ENCODE data around the gene LBX2. TPM values are rescaled to one million over a fixed set of nuclear protein-coding genes. Genes with fewer than 3 reads are reported as not detected.

Gene LBX2
- total RNA-seq, 1 experiment from 2014 or later: 9.6 TPM

GRCh38 chr2:74524955-74525716 lies 25.7 kb upstream of the LBX2 start:
- POLR2A ChIA-PET: no interaction called here
- intact Hi-C loops (cut with micrococcal nuclease; ENCODE audit: unreplicated experiment): no loop called here
- BruUV-seq (replicated peaks): no TSS peak

GRCh38 chr2:74524005-74524404 lies 24.6 kb upstream of the LBX2 start:
- DNase-seq (ENCODE audit: low read depth, low spot score) (no peak), ATAC-seq (no peak)
- Histone ChIP-seq H3K27me3 (ENCODE audit: control insufficient read depth, insufficient read depth, low read length) (no peaks in the 10 kb centered on the region), H3K9me3 (ENCODE audit: control insufficient read depth, insufficient read depth, low read depth, low read length) (no peaks in the 10 kb centered on the region), H3K4me3 (ENCODE audit: low read depth in 2 of 2, low read length in 2 of 2) (no peak overlapping the region), H3K4me1 (ENCODE audit: control insufficient read depth, insufficient read depth, low read length) (peaks cover 6% of the 10 kb centered on the region), H3K27ac (ENCODE audit: low read length) (no peak overlapping the region), H3K36me3 (ENCODE audit: control insufficient read depth, insufficient read depth, low read length) (no peaks in the 10 kb centered on the region; the same call in none of the 2 replicates)
- CTCF ChIA-PET: no interaction called here
- intact Hi-C loops (cut with micrococcal nuclease; ENCODE audit: unreplicated experiment): no loop called here
- TF ChIP-seq TCF7L2 (IDR thresholded peaks at IDR 0.05; ENCODE audit: low read depth, low read length) (no peak), SIN3A (IDR thresholded peaks at IDR 0.05; ENCODE audit: borderline replicate concordance, insufficient read depth, low read depth, low read length) (no peak), REST (IDR thresholded peaks at IDR 0.05; ENCODE audit: insufficient read depth in 1 of 2, low read depth in 2 of 2, low read length in 1 of 2) (no peak), POLR2AphosphoS5 (IDR thresholded peaks at IDR 0.05; ENCODE audit: low read depth, low read length) (no peak), CTCF (IDR thresholded peaks at IDR 0.05) (no peak)
- BruUV-seq (replicated peaks): no TSS peak
- in situ Hi-C loops (cut with HindIII; ENCODE audit: low pct_unique_long_range_greater_than_20kb, low sequenced_read_pairs): no loop called here
- POLR2A ChIA-PET: no interaction called here

More at GRCh38 chr2:74524955-74525716, 25.7 kb upstream of the LBX2 start:
- H3K36me3 ChIP-seq (ENCODE audit: control insufficient read depth, insufficient read depth, low read length): peaks cover 3% of the 10 kb centered on the region
- H3K4me1 ChIP-seq (ENCODE audit: control insufficient read depth, insufficient read depth, low read length): peaks cover 6% of the 10 kb centered on the region
- no peak for TF ChIP-seq POLR2AphosphoS5 (IDR thresholded peaks at IDR 0.05; ENCODE audit: low read depth, low read length)
- TF ChIP-seq SIN3A (IDR thresholded peaks at IDR 0.05; ENCODE audit: borderline replicate concordance, insufficient read depth, low read depth, low read length): no peak
- TF ChIP-seq CTCF (IDR thresholded peaks at IDR 0.05): no peak
- no peak for TF ChIP-seq REST (IDR thresholded peaks at IDR 0.05; ENCODE audit: insufficient read depth in 1 of 2, low read depth in 2 of 2, low read length in 1 of 2)
- TF ChIP-seq TCF7L2 (IDR thresholded peaks at IDR 0.05; ENCODE audit: low read depth, low read length): no peak
- H3K4me3 ChIP-seq (ENCODE audit: low read depth in 2 of 2, low read length in 2 of 2): no peak overlapping the region
- DNase-seq (ENCODE audit: low read depth, low spot score) (no peak), ATAC-seq (no peak)
- H3K27me3 ChIP-seq (ENCODE audit: control insufficient read depth, insufficient read depth, low read length): no peaks in the 10 kb centered on the region
- CTCF ChIA-PET: no interaction called here
- in situ Hi-C loops (cut with HindIII; ENCODE audit: low pct_unique_long_range_greater_than_20kb, low sequenced_read_pairs): no loop called here
- no peaks in the 10 kb centered on the region for H3K9me3 ChIP-seq (ENCODE audit: control insufficient read depth, insufficient read depth, low read depth, low read length)
- no peak overlapping the region for H3K27ac ChIP-seq (ENCODE audit: low read length)

Measured in Panc1 (cell line).